HepG2 (cell line): Measurements from ENCODE around the gene TMEM61. TPM values are rescaled to one million over a fixed set of nuclear protein-coding genes. Genes with fewer than 3 reads are reported as not detected.
A peak's percentile ranks its signal among the peaks of the same experiment; 100 is the strongest.

ENCODE experiments used
- ATAC-seq: fragments of 200-7000 bp; cut with Tn5 transposase; 3 replicates; pipeline ENCODE4 v1.9.1; 2020; ENCODE audit warnings: mild to moderate bottlenecking, moderate library complexity
- BruUV-seq: library from RNA; stranded (reverse); fragments of 400-500 nt; replicated peaks from 2 replicates; lab custom pipeline; 2021; lab: Mats Ljungman, UMichigan
- CTCF ChIA-PET: fragments of 300-600 bp; formaldehyde crosslinking; extraction: SDS; loops from one replicate; lab custom pipeline; 2021; ENCODE audit warnings: low total read pairs, inconsistent platforms, low intra/inter-chr PET ratio; lab: Yijun Ruan, JAX
- POLR2A ChIA-PET: fragments of 350-600 bp; sonication (Branson Sonifier 250); formaldehyde crosslinking; loops from one replicate; lab custom pipeline; 2020; ENCODE audit warnings: antibody characterized with exemption, inconsistent platforms; lab: Yijun Ruan, JAX
- DNase-seq: peaks from one replicate; pipeline ENCODE4 v3.0.0-alpha.2; 2015; ENCODE audit warnings: low spot score
- FAIRE-seq: peaks from 3 replicates; lab custom pipeline; 2011; peaks lifted over from hg19 to GRCh38; lab: Jason Lieb, UNC
- H2AFZ ChIP-seq: one replicate; pipeline ENCODE4 v1.6.1; 2011; ENCODE audit warnings: low read length, inconsistent platforms
- H3K27ac ChIP-seq: fragments of 300-600 bp; 3 replicates; pipeline ENCODE4 v1.8.0; 2011; ENCODE audit warnings: mixed run types, mild to moderate bottlenecking, mixed read lengths, low read length, inconsistent platforms; ENCODE audit not compliant: insufficient read depth; ENCODE audit errors: extremely low read length
- H3K27me3 ChIP-seq, 2 experiments: fragments of 200-600 bp in 1 of 2; 2 replicates in 1 of 2; 3 replicates in 1 of 2; pipeline versions ENCODE4 v1.6.0 to v1.8.0; 2011; ENCODE audit warnings: low read length in 2 of 2, mild to moderate bottlenecking in 2 of 2, moderate library complexity in 2 of 2, inconsistent platforms in 1 of 2; ENCODE audit not compliant: insufficient read depth in 2 of 2, control insufficient read depth in 1 of 2
- H3K36me3 ChIP-seq, 2 experiments: fragments of 200-600 bp in 1 of 2; replicated peaks in 1 of 2; 2 replicates in 1 of 2; 3 replicates in 1 of 2; pipeline versions ENCODE4 v1.5.1 to v1.8.0; 2011; ENCODE audit warnings: low read length in 2 of 2, inconsistent platforms in 1 of 2; ENCODE audit not compliant: insufficient read depth in 2 of 2, control insufficient read depth in 1 of 2
- H3K4me1 ChIP-seq: 2 replicates; pipeline ENCODE4 v1.5.1; 2012; ENCODE audit warnings: low read length, inconsistent platforms; ENCODE audit not compliant: insufficient read depth
- H3K4me2 ChIP-seq: 2 replicates; pipeline ENCODE4 v1.6.0; 2011; ENCODE audit warnings: low read depth, low read length, inconsistent platforms
- H3K4me3 ChIP-seq, 3 experiments: fragments of 200-600 bp in 1 of 3; sonication (generic), shearing (Covaris generic) in 1 of 3; replicated peaks in 1 of 3; 2 replicates each; pipeline ENCODE4 v1.5.1; 2011 to 2016; ENCODE audit warnings: low read length in 3 of 3, inconsistent platforms in 2 of 3, low read depth in 2 of 3, mild to moderate bottlenecking in 2 of 3, control low read depth in 1 of 3, mixed read lengths in 1 of 3; ENCODE audit not compliant: insufficient read depth in 1 of 3
- H3K79me2 ChIP-seq: one replicate; pipeline ENCODE4 v1.6.1; 2011; ENCODE audit warnings: low read length, inconsistent platforms; ENCODE audit not compliant: insufficient read depth
- H3K9ac ChIP-seq: 2 replicates; pipeline ENCODE4 v1.6.0; 2011; ENCODE audit warnings: mild to moderate bottlenecking, low read depth, low read length, inconsistent platforms; ENCODE audit not compliant: insufficient read depth
- H3K9me3 ChIP-seq: 2 replicates; pipeline ENCODE4 v1.5.1; 2012; ENCODE audit warnings: mild to moderate bottlenecking, low read length
- H4K20me1 ChIP-seq: 2 replicates; pipeline ENCODE4 v1.6.0; 2011; ENCODE audit warnings: inconsistent platforms, mild to moderate bottlenecking, low read length, moderate library complexity; ENCODE audit not compliant: insufficient read depth
- ATF7 ChIP-seq, 2 experiments: fragments of 450-650 bp in 1 of 2; sonication (generic) in 1 of 2; formaldehyde crosslinking in 1 of 2; IDR thresholded peaks; 2 replicates each; pipeline versions ENCODE4 v1.4.0 to v1.6.1; 2016 to 2020; ENCODE audit warnings: antibody characterized with exemption in 1 of 2, mild to moderate bottlenecking in 1 of 2, missing genetic modification reagents in 1 of 2
- CREB1 ChIP-seq, 2 experiments: fragments of 450-650 bp in 1 of 2; IDR thresholded peaks; 2 replicates each; pipeline ENCODE4 v1.6.1; 2016 to 2017; ENCODE audit warnings: control low read depth in 1 of 2, mild to moderate bottlenecking in 1 of 2, missing compliant biosample characterization in 1 of 2, missing genetic modification characterization in 1 of 2
- FOSL1 ChIP-seq: sonication (generic); formaldehyde crosslinking; IDR thresholded peaks from 2 replicates; pipeline ENCODE4 v1.9.0; 2021; ENCODE audit warnings: missing genetic modification reagents, borderline replicate concordance
- POLR2G ChIP-seq: fragments of 200-400 bp; formaldehyde crosslinking; IDR thresholded peaks from 2 replicates; pipeline ENCODE4 v1.6.1; 2018; ENCODE audit warnings: mild to moderate bottlenecking, low read depth, low read length, moderate library complexity
- ZNF263 ChIP-seq: sonication (generic); formaldehyde crosslinking; IDR thresholded peaks from 2 replicates; pipeline ENCODE4 v1.4.0; 2020; ENCODE audit warnings: missing genetic modification reagents
- WGBS: methylation state at CpG from one replicate; pipeline ENCODE4 v1.1.6; 2017; ENCODE audit warnings: low lambda C conversion rate; 5-methylcytosine and 5-hydroxymethylcytosine counted together
- in situ Hi-C: cut with HindIII; loops from 2 replicates; pipeline ENCODE4 v1.10.0; 2017; ENCODE audit warnings: low pct_unique_long_range_greater_than_20kb; ENCODE audit not compliant: extremely low pct_ligation_motif_present
- intact Hi-C: fragments of 100-400 bp; cut with micrococcal nuclease; formaldehyde crosslinking; loops from one replicate; pipeline ENCODE4 v1.10.0; 2022; ENCODE audit not compliant: unreplicated experiment
- polyA plus RNA-seq, 8 experiments: library from polyadenylated mRNA; depleted of rRNA in 3 of 8; stranded (reverse) in 7 of 8; unstranded in 1 of 8; fragments of >200 nt; fragmentation: Illumina TruSeq in 4 of 8; extraction: Trizol in 4 of 8; gene quantifications; 2 replicates each; pipeline versions ENCODE4 v1.2.1 to v1.2.3, GENCODE V29; 2011 to 2016; ENCODE audit warnings: low read depth in 4 of 8, missing spikeins in 1 of 8, mixed read lengths in 1 of 8; ENCODE audit not compliant: insufficient read depth in 1 of 8
- total RNA-seq, 5 experiments: library from RNA; depleted of rRNA; stranded (reverse); fragments of >200 nt; fragmentation: Illumina TruSeq; extraction: Trizol; gene quantifications; 2 replicates each; pipeline ENCODE4 v1.2.3, GENCODE V29; 2016; ENCODE audit warnings: low read depth in 1 of 5

TMEM61 gene
- total and polyA plus RNA-seq, 2 of the 13 experiments (the other 11 are each of a cell fraction or from before 2014, with no cell fraction given), result not detected

- Histone ChIP-seq H4K20me1 (no peaks in the 10 kb centered on the region), H3K9me3 (no peaks in the 10 kb centered on the region)
Observed at GRCh38 chr1:55001311-55001710, 20.9 kb downstream of the TMEM61 start.

GRCh38 chr1:55002686-55003085 is 22.3 kb downstream of the TMEM61 start:
- DNase-seq (no peak), FAIRE-seq (no peak), ATAC-seq (no peak)
- Histone ChIP-seq H2AFZ (no peak overlapping the region), H3K4me3 (no peak overlapping the region), H3K4me1 (peaks cover 8% of the 10 kb centered on the region; the same call in 1 of the 2 replicates), H3K27me3 (peaks cover 3 to 21% of the 10 kb centered on the region in 2 experiments), H3K9ac (no peak overlapping the region), H3K27ac (no peak overlapping the region), H3K4me2 (no peak overlapping the region), H3K79me2 (no peaks in the 10 kb centered on the region), H3K9me3 (no peaks in the 10 kb centered on the region), H4K20me1 (no peaks in the 10 kb centered on the region), H3K36me3 (no peaks in the 10 kb centered on the region)
- in situ Hi-C loops (no loop called here), intact Hi-C loops (no loop called here)
- ChIA-PET POLR2A (no interaction called here), CTCF (no interaction called here)
- 4% methylated on average over 2 of the region's 2 CpGs for WGBS
- no TSS peak for BruUV-seq
- TF ChIP-seq CREB1 (IDR thresholded peaks at IDR 0.05) (peak; percentile 93), CREB1 (CRISPR knock-in tag; IDR thresholded peaks at IDR 0.05) (no peak), ATF7 (IDR thresholded peaks at IDR 0.05) (peak; percentile 27; the same call in 1 of the 2 replicates), ATF7 (CRISPR knock-in tag; IDR thresholded peaks at IDR 0.05) (no peak), FOSL1 (CRISPR knock-in tag) (no peak)

More at GRCh38 chr1:55001311-55001710, 20.9 kb downstream of the TMEM61 start:
- H3K36me3 ChIP-seq, result no peaks in the 10 kb centered on the region
- POLR2A ChIA-PET, result no interaction called here
- peaks cover 7% of the 10 kb centered on the region; the same call in 1 of the 2 replicates for H3K4me1 ChIP-seq
- no peak for FAIRE-seq
- no peak overlapping the region for H3K4me3 ChIP-seq
- intact Hi-C loops (no loop called here), in situ Hi-C loops (no loop called here)
- peaks cover 3 to 30% of the 10 kb centered on the region in 2 experiments for H3K27me3 ChIP-seq
- no peak overlapping the region for H2AFZ ChIP-seq
- ATAC-seq, result no peak
- H3K4me2 ChIP-seq, result no peak overlapping the region
- CTCF ChIA-PET, result no interaction called here
- WGBS, result 22% methylated on average over 4 of the region's 4 CpGs
- no peak for DNase-seq
- BruUV-seq, result no TSS peak
- H3K79me2 ChIP-seq, result no peaks in the 10 kb centered on the region
- no peak overlapping the region for H3K9ac ChIP-seq
- no peak overlapping the region for H3K27ac ChIP-seq
- TF ChIP-seq POLR2G (no peak), ZNF263 (CRISPR knock-in tag) (peak; percentile 46; the same call in 1 of the 2 replicates)
